ENCODE measurements around the gene HSD17B1. TPM values are rescaled to one million over a fixed set of nuclear protein-coding genes. Genes with fewer than 3 reads are reported as not detected.

Gene HSD17B1
- total RNA-seq, 1 experiment from 2014 or later: 1.5 TPM

GRCh38 chr17:42554250-42555121, 1.8 kb downstream of the HSD17B1 start (continued):
- TF ChIP-seq ZNF138 (CRISPR knock-in tag; conservative IDR thresholded peaks at IDR 0.05) (0 out of 2 replicates have a peak, but pooled peaks have one; percentile 23), ATF2 (CRISPR knock-in tag; IDR thresholded peaks at IDR 0.05; ENCODE audit: borderline replicate concordance, low read depth) (no peak; the same call in 1 of the 2 replicates), RELA (CRISPR knock-in tag; IDR thresholded peaks at IDR 0.05; ENCODE audit: borderline replicate concordance) (no peak), PRRX2 (CRISPR knock-in tag; IDR thresholded peaks at IDR 0.05) (no peak), ATF1 (CRISPR knock-in tag; IDR thresholded peaks at IDR 0.05) (0 out of 2 replicates have a peak, but pooled peaks have one; percentile 21), ZMAT4 (CRISPR knock-in tag; IDR thresholded peaks at IDR 0.05) (no peak), NR2C2 (CRISPR knock-in tag; IDR thresholded peaks at IDR 0.05) (no peak), TEAD1 (CRISPR knock-in tag; IDR thresholded peaks at IDR 0.05) (peak; percentile 87), AR (CRISPR knock-in tag; IDR thresholded peaks at IDR 0.05) (no peak), ETV6 (CRISPR knock-in tag; IDR thresholded peaks at IDR 0.05) (peak; percentile 93), NFE2L1 (CRISPR knock-in tag; IDR thresholded peaks at IDR 0.05) (peak; percentile 64; the same call in 1 of the 2 replicates), TP53 (CRISPR knock-in tag; IDR thresholded peaks at IDR 0.05) (no peak), GTF2I (CRISPR knock-in tag; conservative IDR thresholded peaks at IDR 0.05) (no peak), FOXP1 (CRISPR knock-in tag; IDR thresholded peaks at IDR 0.05; ENCODE audit: borderline replicate concordance) (peak; percentile 11; the same call in 1 of the 2 replicates)
- TF ChIP-seq, protein P1, sequence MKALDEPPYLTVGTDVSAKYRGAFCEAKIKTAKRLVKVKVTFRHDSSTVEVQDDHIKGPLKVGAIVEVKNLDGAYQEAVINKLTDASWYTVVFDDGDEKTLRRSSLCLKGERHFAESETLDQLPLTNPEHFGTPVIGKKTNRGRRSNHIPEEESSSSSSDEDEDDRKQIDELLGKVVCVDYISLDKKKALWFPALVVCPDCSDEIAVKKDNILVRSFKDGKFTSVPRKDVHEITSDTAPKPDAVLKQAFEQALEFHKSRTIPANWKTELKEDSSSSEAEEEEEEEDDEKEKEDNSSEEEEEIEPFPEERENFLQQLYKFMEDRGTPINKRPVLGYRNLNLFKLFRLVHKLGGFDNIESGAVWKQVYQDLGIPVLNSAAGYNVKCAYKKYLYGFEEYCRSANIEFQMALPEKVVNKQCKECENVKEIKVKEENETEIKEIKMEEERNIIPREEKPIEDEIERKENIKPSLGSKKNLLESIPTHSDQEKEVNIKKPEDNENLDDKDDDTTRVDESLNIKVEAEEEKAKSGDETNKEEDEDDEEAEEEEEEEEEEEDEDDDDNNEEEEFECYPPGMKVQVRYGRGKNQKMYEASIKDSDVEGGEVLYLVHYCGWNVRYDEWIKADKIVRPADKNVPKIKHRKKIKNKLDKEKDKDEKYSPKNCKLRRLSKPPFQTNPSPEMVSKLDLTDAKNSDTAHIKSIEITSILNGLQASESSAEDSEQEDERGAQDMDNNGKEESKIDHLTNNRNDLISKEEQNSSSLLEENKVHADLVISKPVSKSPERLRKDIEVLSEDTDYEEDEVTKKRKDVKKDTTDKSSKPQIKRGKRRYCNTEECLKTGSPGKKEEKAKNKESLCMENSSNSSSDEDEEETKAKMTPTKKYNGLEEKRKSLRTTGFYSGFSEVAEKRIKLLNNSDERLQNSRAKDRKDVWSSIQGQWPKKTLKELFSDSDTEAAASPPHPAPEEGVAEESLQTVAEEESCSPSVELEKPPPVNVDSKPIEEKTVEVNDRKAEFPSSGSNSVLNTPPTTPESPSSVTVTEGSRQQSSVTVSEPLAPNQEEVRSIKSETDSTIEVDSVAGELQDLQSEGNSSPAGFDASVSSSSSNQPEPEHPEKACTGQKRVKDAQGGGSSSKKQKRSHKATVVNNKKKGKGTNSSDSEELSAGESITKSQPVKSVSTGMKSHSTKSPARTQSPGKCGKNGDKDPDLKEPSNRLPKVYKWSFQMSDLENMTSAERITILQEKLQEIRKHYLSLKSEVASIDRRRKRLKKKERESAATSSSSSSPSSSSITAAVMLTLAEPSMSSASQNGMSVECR (CRISPR knock-in tag; IDR thresholded peaks at IDR 0.05; ENCODE audit: borderline replicate concordance): 0 out of 2 replicates have a peak, but pooled peaks have one; percentile 53
- TF ChIP-seq, protein P2, sequence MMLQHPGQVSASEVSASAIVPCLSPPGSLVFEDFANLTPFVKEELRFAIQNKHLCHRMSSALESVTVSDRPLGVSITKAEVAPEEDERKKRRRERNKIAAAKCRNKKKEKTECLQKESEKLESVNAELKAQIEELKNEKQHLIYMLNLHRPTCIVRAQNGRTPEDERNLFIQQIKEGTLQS (CRISPR knock-in tag; conservative IDR thresholded peaks at IDR 0.05): no peak
- TF ChIP-seq, protein P3, sequence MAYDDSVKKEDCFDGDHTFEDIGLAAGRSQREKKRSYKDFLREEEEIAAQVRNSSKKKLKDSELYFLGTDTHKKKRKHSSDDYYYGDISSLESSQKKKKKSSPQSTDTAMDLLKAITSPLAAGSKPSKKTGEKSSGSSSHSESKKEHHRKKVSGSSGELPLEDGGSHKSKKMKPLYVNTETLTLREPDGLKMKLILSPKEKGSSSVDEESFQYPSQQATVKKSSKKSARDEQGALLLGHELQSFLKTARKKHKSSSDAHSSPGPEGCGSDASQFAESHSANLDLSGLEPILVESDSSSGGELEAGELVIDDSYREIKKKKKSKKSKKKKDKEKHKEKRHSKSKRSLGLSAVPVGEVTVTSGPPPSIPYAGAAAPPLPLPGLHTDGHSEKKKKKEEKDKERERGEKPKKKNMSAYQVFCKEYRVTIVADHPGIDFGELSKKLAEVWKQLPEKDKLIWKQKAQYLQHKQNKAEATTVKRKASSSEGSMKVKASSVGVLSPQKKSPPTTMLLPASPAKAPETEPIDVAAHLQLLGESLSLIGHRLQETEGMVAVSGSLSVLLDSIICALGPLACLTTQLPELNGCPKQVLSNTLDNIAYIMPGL (CRISPR knock-in tag; IDR thresholded peaks at IDR 0.05): peak; percentile 88
- TF ChIP-seq, protein P4, sequence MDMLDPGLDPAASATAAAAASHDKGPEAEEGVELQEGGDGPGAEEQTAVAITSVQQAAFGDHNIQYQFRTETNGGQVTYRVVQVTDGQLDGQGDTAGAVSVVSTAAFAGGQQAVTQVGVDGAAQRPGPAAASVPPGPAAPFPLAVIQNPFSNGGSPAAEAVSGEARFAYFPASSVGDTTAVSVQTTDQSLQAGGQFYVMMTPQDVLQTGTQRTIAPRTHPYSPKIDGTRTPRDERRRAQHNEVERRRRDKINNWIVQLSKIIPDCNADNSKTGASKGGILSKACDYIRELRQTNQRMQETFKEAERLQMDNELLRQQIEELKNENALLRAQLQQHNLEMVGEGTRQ (CRISPR knock-in tag; IDR thresholded peaks at IDR 0.05): peak; percentile 47; the same call in 1 of the 2 replicates
- TF ChIP-seq, protein P5, sequence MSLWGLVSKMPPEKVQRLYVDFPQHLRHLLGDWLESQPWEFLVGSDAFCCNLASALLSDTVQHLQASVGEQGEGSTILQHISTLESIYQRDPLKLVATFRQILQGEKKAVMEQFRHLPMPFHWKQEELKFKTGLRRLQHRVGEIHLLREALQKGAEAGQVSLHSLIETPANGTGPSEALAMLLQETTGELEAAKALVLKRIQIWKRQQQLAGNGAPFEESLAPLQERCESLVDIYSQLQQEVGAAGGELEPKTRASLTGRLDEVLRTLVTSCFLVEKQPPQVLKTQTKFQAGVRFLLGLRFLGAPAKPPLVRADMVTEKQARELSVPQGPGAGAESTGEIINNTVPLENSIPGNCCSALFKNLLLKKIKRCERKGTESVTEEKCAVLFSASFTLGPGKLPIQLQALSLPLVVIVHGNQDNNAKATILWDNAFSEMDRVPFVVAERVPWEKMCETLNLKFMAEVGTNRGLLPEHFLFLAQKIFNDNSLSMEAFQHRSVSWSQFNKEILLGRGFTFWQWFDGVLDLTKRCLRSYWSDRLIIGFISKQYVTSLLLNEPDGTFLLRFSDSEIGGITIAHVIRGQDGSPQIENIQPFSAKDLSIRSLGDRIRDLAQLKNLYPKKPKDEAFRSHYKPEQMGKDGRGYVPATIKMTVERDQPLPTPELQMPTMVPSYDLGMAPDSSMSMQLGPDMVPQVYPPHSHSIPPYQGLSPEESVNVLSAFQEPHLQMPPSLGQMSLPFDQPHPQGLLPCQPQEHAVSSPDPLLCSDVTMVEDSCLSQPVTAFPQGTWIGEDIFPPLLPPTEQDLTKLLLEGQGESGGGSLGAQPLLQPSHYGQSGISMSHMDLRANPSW (CRISPR knock-in tag; conservative IDR thresholded peaks at IDR 0.05; ENCODE audit: low read depth): no peak
